Measurements from ENCODE around the gene FKTN.

DNA sequence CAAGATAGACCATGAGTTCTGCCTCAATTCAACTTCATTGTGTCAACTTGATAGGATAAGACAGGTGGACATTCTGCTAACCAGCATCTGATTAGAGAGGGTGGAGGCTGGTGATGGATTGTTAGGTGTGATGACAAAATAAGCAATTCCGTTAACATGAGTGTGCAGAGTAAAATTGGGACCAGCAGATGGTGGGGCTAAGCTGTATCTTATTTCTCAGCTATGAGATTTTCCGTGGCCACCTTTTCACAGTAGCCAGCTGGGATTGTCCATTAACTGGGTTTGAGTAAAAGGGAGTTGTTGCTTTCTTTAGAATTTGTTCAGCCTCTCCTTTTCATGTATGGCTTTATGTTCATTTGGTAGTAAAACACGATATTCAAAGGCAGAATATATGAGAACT is 75.5 kb downstream of the FKTN start:
- TF ChIP-seq, protein P1, sequence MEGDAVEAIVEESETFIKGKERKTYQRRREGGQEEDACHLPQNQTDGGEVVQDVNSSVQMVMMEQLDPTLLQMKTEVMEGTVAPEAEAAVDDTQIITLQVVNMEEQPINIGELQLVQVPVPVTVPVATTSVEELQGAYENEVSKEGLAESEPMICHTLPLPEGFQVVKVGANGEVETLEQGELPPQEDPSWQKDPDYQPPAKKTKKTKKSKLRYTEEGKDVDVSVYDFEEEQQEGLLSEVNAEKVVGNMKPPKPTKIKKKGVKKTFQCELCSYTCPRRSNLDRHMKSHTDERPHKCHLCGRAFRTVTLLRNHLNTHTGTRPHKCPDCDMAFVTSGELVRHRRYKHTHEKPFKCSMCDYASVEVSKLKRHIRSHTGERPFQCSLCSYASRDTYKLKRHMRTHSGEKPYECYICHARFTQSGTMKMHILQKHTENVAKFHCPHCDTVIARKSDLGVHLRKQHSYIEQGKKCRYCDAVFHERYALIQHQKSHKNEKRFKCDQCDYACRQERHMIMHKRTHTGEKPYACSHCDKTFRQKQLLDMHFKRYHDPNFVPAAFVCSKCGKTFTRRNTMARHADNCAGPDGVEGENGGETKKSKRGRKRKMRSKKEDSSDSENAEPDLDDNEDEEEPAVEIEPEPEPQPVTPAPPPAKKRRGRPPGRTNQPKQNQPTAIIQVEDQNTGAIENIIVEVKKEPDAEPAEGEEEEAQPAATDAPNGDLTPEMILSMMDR (IDR thresholded peaks at IDR 0.05) = no peak
- no peak for TF ChIP-seq POLR2A (IDR thresholded peaks at IDR 0.05)

Data from body of pancreas (tissue), 4 donors.